HTERT RPE-1 (cell line): ENCODE measurements around the gene MB21D2.
"Not testable (repeated sequence)": the region's sequence is repeated elsewhere in the genome, so short reads cannot be mapped to it uniquely, and the experiment has no call there.

Experiments
- in situ Hi-C: fragments of 300-500 bp; cut with MboI; formaldehyde crosslinking; loops from 4 replicates; pipeline ENCODE4 v1.14.3; 2020; ENCODE audit warnings: low sequenced_read_pairs

Gene MB21D2

GRCh38 chr3:192817053-192817452, 100.6 kb downstream of the MB21D2 start:
- in situ Hi-C loops = no loop called here

DNA sequence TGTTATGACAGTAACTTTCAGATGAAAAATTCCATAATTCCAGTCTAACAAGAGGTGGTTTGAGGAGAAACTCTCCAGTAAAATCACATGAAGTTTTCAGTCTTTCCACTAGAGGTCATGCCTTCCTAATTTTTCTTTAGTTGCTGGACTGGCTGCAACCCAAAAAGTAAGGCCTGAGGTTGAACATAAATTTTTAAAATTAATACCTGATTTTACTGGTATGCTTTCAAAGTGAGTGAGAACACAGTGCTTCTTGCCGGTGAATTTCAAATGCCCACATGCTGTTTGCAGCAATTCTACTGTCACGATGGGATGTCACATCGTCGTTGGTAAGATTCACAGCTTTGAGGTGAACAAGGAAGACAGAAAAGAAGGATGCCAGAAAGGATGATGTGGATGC, 101.3 kb downstream of the MB21D2 start:
- in situ Hi-C loops = no loop called here

DNA sequence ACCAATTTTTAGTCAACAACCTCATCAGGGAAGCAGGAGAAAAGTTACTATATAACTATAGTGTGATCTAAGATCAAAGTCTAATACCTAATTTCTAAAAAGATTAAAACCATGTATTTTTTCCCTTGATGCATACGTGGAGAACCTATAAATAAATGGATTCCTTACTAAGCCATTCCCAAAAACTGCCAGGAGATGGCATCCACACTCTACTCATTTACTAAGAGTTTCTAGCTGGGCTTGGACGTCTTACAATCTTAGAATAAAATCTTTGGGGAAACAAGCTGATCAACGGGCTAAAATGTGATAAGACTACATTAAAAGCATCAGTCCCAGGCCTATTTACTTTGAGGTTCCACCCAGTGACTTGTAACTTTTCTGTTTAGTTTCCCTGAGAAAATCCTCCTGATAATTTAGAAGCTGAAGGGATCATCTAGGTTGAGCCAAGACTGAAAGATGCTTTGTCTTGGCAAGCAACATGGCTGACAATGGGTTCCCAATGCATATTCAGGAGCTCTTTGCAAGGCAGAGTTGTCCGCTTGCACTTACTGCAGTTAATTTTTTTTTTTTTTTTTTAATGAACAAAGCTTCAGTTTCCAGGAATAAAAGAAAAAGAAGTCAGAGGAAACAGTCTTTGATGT, 104.8 kb downstream of the MB21D2 start:
- in situ Hi-C loops = no loop called here

- in situ Hi-C loops = no loop called here
These were observed 111.9 kb downstream of the MB21D2 start for GRCh38 chr3:192805711-192806110.

GRCh38 chr3:192804502-192804901, 113.2 kb downstream of the MB21D2 start:
- in situ Hi-C loops = no loop called here

- in situ Hi-C loops = no loop called here
These were observed 114.4 kb downstream of the MB21D2 start for GRCh38 chr3:192802957-192803899.

DNA sequence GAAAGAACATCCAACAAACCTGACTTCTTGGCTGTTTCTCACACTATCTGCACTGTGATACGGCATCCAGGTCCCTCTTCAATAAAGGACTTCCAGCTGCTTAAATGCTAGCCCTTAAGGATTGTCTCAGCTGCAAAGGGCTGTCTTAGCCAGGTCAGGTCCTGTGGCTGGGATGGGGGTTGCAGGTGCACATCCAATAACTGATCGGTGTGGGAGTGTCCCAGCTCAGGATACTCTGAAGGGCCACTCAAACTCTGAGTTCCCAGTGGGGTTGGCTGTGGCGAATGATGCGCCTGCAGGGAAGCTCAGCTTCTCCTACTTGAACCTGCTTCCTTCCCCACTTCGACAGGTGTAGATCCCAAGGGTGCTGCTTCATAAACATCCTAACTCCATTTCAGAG, 115.7 kb downstream of the MB21D2 start:
- in situ Hi-C loops = no loop called here

DNA sequence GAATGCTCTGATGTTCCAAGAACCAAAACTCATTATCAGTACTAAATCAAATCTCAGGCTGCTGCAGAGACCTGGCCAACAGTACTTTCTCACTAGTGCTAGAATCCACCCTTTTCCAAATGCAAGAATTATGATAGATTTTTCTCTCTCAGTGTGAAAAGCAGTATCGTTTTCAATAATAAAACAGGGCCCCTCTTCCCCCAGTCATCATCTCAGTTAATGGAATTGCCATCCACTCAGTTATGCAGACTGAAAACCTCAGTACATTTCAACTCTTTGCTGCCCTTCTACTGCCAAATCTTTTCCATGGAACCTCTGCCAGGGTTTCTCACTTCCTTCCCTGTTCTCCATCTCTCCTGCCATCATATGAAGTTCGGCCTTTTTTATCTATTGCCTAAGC, 117.9 kb downstream of the MB21D2 start:
- in situ Hi-C loops = no loop called here

GRCh38 chr3:192795021-192795420, 122.6 kb downstream of the MB21D2 start:
- in situ Hi-C loops = no loop called here

GRCh38 chr3:192794216-192794615, 123.4 kb downstream of the MB21D2 start:
- in situ Hi-C loops = no loop called here

GRCh38 chr3:192788816-192789515, 128.7 kb downstream of the MB21D2 start:
- in situ Hi-C loops = not testable (repeated sequence)

DNA sequence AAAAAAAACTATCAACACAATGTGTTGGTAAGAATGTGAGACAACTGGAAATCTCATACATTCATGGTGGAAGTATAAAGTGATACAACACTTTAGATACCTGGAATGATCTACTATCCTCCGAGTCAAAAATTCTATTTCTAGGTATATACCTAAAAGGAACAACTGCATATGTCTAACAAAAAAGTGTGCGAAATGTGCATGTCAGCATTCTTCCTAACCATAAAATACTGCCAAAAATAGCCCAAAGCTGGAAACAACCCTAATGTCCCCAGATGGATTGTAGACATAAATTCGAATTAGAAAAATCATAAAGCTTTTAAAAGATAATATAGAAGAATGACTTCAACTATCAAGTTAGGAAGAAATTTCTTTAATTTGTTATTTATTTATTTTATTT, 139.1 kb downstream of the MB21D2 start:
- in situ Hi-C loops = no loop called here

GRCh38 chr3:192774341-192774740, 143.3 kb downstream of the MB21D2 start:
- in situ Hi-C loops = not testable (repeated sequence)

- in situ Hi-C loops = no loop called here
These were observed 145.3 kb downstream of the MB21D2 start for GRCh38 chr3:192772240-192772894.

- in situ Hi-C loops = no loop called here
These were observed 159.0 kb downstream of the MB21D2 start for GRCh38 chr3:192758654-192759053.

- in situ Hi-C loops = no loop called here
These were observed 166.5 kb downstream of the MB21D2 start for GRCh38 chr3:192751148-192751547.

- in situ Hi-C loops = no loop called here
These were observed 167.5 kb downstream of the MB21D2 start for GRCh38 chr3:192750201-192750600.

GRCh38 chr3:192747746-192748145, 169.9 kb downstream of the MB21D2 start:
- in situ Hi-C loops = no loop called here

GRCh38 chr3:192747145-192747544, 170.5 kb downstream of the MB21D2 start:
- in situ Hi-C loops = no loop called here
